HG03378 (cell line): ENCODE data around the gene KCNK17.

Experiments
- ATAC-seq: cut with Tn5 transposase; IDR thresholded peaks from one replicate; pipeline ENCODE4 v1.9.1; 2021; ENCODE audit warnings: mild to moderate bottlenecking, moderate library complexity; ENCODE audit not compliant: unreplicated experiment

KCNK17 gene

GRCh38 chr6:39274471-39274870 lies 39.7 kb downstream of the KCNK17 start:
- ATAC-seq: no peak

DNA sequence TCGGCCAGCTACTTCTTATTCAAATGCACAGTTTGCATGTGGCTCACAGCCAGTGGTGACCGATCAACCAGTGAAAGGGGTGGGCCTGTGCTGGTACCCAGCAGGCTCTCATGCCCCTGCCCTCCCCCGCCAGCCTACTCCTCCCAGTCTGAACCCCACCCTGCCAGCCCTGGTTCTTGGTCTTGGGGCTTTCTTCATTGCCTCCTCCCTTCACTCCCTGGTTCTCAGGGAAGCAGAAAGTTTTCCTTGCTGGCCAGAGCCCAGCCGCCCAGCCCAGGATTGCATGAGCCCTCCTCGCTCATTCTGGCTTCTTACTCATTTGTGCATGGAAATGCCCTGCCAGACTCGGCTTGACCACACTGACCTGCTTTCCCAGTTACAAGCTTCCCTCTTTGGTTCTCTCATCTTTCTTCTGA lies 40.8 kb downstream of the KCNK17 start:
- ATAC-seq: no peak

- no peak for ATAC-seq
Measured at GRCh38 chr6:39269961-39270360, 44.3 kb downstream of the KCNK17 start.

- no peak for ATAC-seq
Measured at GRCh38 chr6:39268721-39269120, 45.5 kb downstream of the KCNK17 start.

- ATAC-seq: no peak
Measured at GRCh38 chr6:39268171-39268570, 46.0 kb downstream of the KCNK17 start.

- ATAC-seq: no peak
Measured at GRCh38 chr6:39266782-39267355, 47.4 kb downstream of the KCNK17 start.

DNA sequence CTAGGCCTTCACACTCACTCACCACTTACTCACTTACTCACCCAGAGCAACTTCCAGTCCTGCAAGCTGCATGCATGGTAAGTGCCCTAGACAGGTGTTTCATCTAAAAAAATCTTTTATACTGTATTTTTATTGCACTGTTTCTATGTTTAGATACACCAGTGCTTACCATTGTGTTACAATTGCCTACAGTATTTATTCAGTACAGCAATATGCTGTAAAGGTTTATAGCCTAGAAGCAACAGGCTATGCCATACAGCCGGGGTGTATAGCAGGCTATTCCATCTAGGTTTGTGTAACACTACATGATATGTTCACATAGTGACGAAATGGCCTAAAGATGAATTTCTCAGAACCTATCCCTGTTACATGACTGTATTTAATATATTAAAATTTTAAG lies 47.8 kb downstream of the KCNK17 start:
- ATAC-seq: no peak

- ATAC-seq: no peak
Measured at GRCh38 chr6:39263303-39264037, 50.7 kb downstream of the KCNK17 start.

GRCh38 chr6:39261751-39262150 lies 52.5 kb downstream of the KCNK17 start:
- ATAC-seq: no peak

DNA sequence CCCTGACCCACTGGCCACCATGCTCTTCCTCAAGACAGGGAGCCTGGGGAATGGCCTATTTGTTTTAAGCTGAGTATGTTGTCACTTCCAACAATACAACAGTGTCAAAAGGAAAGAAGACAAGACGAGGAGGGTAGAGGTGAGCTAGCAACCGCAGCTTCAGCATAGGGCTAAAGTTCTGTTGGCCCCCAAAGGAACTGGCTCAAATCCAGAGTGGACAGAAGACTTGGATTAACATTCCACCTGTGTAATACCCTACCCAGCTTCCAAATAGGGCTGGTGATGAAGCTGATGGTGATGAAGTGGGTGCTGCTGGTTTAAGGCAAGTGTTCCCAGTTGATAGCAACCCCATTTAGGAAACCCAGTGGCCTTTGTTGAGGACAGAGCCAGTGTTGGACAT lies 53.3 kb downstream of the KCNK17 start:
- ATAC-seq: no peak

DNA sequence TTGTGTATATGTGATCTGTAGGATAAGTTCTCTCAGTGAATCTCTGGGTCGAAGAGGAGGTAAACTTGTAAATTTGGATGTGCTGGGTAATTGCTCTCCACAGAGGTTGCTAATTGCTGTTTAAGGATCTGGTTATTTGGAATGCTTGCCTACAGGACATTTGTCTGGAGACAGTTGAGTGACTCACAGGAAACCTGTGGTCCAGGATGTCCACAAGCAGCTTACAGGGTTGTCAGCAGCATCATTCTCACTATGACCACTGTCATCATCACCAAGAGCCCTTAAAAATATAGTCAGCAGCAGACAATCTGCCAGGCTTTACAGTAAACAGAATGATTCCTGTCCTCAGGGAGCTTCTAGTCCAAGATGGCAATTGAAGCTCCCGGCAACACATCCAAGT lies 53.8 kb downstream of the KCNK17 start:
- no peak for ATAC-seq

DNA sequence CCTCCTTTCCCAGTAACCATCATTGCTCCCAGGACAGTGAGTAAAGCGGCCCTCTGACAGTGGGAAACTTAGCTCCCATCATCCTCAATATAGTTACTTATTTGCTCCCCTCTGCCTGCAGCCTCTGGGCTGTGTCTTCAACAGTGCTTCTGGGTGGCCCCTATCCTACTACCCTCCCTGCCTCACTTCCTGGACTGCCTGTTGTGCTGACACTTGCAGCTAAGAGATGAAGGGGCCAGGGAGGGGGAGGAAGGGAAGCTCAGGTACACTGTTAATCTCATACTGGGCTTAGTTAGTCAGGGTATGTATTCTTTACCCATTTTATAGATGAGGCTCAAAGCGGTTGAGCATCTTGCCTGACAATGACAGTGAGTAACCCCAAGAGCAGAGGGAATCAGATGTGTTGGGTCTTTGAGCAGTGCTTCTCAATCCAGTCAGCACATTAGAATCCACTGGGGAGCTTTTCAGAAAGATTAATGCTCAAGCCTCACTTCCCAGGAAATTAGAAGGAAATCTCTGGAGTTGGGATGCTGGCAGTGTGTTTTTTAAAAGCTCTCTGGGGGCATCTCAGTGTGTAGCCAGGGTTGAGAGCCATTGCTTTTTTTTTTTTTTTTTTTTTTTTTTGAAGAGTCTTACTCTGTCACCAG lies 57.8 kb downstream of the KCNK17 start:
- no peak for ATAC-seq

GRCh38 chr6:39254999-39255535 lies 59.2 kb downstream of the KCNK17 start:
- ATAC-seq: no peak

GRCh38 chr6:39251406-39251805 lies 62.8 kb downstream of the KCNK17 start:
- ATAC-seq: no peak

DNA sequence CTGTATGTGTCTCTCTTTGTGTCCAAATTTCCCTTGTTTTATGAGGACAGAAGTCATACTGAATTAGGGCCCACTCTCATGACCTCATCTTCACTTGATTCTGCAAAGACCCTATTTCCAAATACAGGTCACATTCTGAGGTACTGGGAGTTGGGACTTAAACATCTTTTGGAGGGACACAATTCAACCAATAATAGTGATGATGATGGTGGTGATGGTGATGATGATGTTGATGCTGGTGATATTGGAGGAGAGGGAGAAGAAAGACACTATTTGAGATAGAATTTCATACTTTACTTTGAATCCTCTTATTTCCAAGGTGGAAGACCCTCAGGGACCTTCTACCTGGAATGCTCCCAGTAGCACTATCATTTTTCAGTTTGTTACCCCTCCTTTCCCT lies 63.7 kb downstream of the KCNK17 start:
- no peak for ATAC-seq

- no peak for ATAC-seq
Measured at GRCh38 chr6:39249278-39249677, 64.9 kb downstream of the KCNK17 start.
